Mesenchymal stem cell (in vitro differentiated cells and primary cell): Measurements from ENCODE around the gene ALDH1B1.

Experiments used
- DNase-seq: peaks from one replicate; pipeline ENCODE4 v3.0.0-alpha.2; 2013
- H2AFZ ChIP-seq: one replicate; pipeline ENCODE4 v1.6.1; 2013; ENCODE audit warnings: low read depth, mild to moderate bottlenecking, control low read depth, inconsistent platforms, low read length, moderate library complexity
- H2AK5ac ChIP-seq: 2 replicates; pipeline ENCODE4 v1.6.1; 2013; ENCODE audit warnings: low read length, moderate library complexity, mild to moderate bottlenecking, inconsistent platforms; ENCODE audit not compliant: severe bottlenecking
- H2BK120ac ChIP-seq: one replicate; pipeline ENCODE4 v1.6.1; 2013; ENCODE audit warnings: low read depth, mild to moderate bottlenecking, inconsistent platforms, low read length, moderate library complexity
- H2BK12ac ChIP-seq, 2 experiments: one replicate each; pipeline ENCODE4 v1.6.1; 2013; ENCODE audit warnings: inconsistent platforms in 2 of 2, low read length in 2 of 2, mild to moderate bottlenecking in 2 of 2, moderate library complexity in 2 of 2, control low read depth in 1 of 2
- H2BK15ac ChIP-seq: one replicate; pipeline ENCODE4 v1.6.1; 2013; ENCODE audit warnings: mild to moderate bottlenecking, low read depth, inconsistent platforms; ENCODE audit not compliant: poor library complexity, severe bottlenecking
- H2BK5ac ChIP-seq: 2 replicates; pipeline ENCODE4 v1.6.1; 2013; ENCODE audit warnings: low read depth, mild to moderate bottlenecking, low read length, control low read depth, inconsistent platforms; ENCODE audit not compliant: poor library complexity, severe bottlenecking
- H3K14ac ChIP-seq, 2 experiments: one replicate each; pipeline ENCODE4 v1.6.1; 2013; ENCODE audit warnings: inconsistent platforms in 2 of 2, low read length in 2 of 2, control low read depth in 1 of 2, mild to moderate bottlenecking in 1 of 2, moderate library complexity in 1 of 2
- H3K18ac ChIP-seq, 2 experiments: one replicate each; pipeline ENCODE4 v1.6.1; 2013; ENCODE audit warnings: inconsistent platforms in 2 of 2, low read length in 2 of 2, control low read depth in 1 of 2, low read depth in 1 of 2, mild to moderate bottlenecking in 1 of 2
- H3K23ac ChIP-seq, 2 experiments: one replicate each; pipeline ENCODE4 v1.6.1; 2013; ENCODE audit warnings: inconsistent platforms in 2 of 2, low read length in 2 of 2, mild to moderate bottlenecking in 2 of 2, moderate library complexity in 2 of 2, control low read depth in 1 of 2
- H3K27ac ChIP-seq: 2 replicates; pipeline ENCODE4 v1.5.1; 2013; ENCODE audit warnings: mild to moderate bottlenecking, moderate library complexity, low read length, control low read depth, inconsistent platforms; ENCODE audit not compliant: poor library complexity, severe bottlenecking
- H3K27me3 ChIP-seq, 2 experiments: 2 replicates each; pipeline versions ENCODE4 v1.6.1 to v1.7.0; 2013; ENCODE audit warnings: low read length in 2 of 2, mild to moderate bottlenecking in 2 of 2, moderate library complexity in 2 of 2, control low read depth in 1 of 2, inconsistent platforms in 1 of 2; ENCODE audit not compliant: control insufficient read depth in 1 of 2, insufficient read depth in 1 of 2
- H3K36me3 ChIP-seq, 2 experiments: 2 replicates each; pipeline versions ENCODE4 v1.6.1 to v1.7.0; 2013; ENCODE audit warnings: low read length in 2 of 2, control low read depth in 1 of 2, inconsistent platforms in 1 of 2, low read depth in 1 of 2, mild to moderate bottlenecking in 1 of 2; ENCODE audit not compliant: insufficient read depth in 2 of 2, control insufficient read depth in 1 of 2
- H3K4ac ChIP-seq, 2 experiments: one replicate each; pipeline ENCODE4 v1.6.1; 2013; ENCODE audit warnings: inconsistent platforms in 2 of 2, low read length in 2 of 2, mild to moderate bottlenecking in 2 of 2, moderate library complexity in 2 of 2, control low read depth in 1 of 2, low read depth in 1 of 2
- H3K4me1 ChIP-seq: 2 replicates; pipeline ENCODE4 v1.6.1; 2013; ENCODE audit warnings: low read depth, low read length, control low read depth; ENCODE audit not compliant: control insufficient read depth, insufficient read depth
- H3K4me2 ChIP-seq: 2 replicates; pipeline ENCODE4 v1.6.1; 2013; ENCODE audit warnings: low read length, mild to moderate bottlenecking, inconsistent platforms; ENCODE audit not compliant: poor library complexity, severe bottlenecking
- H3K4me3 ChIP-seq, 2 experiments: 2 replicates each; pipeline versions ENCODE4 v1.5.1 to v1.7.0; 2013; ENCODE audit warnings: low read length in 2 of 2, mild to moderate bottlenecking in 2 of 2, control low read depth in 1 of 2, low read depth in 1 of 2; ENCODE audit not compliant: insufficient read depth in 1 of 2
- H3K79me1 ChIP-seq: replicated peaks from 2 replicates; pipeline ENCODE4 v1.6.1; 2013; ENCODE audit warnings: mild to moderate bottlenecking, control low read depth, low read length, inconsistent platforms; ENCODE audit not compliant: poor library complexity, severe bottlenecking
- H3K9ac ChIP-seq: 2 replicates; pipeline ENCODE4 v1.7.0; 2013; ENCODE audit warnings: mild to moderate bottlenecking, low read length, moderate library complexity
- H3K9me3 ChIP-seq: 2 replicates; pipeline ENCODE4 v1.7.0; 2013; ENCODE audit warnings: mild to moderate bottlenecking, low read length; ENCODE audit not compliant: control insufficient read depth
- H4K8ac ChIP-seq: one replicate; pipeline ENCODE4 v1.6.1; 2013; ENCODE audit warnings: inconsistent platforms, mild to moderate bottlenecking, low read length, moderate library complexity
- H4K91ac ChIP-seq: one replicate; pipeline ENCODE4 v1.6.1; 2013; ENCODE audit warnings: mild to moderate bottlenecking, low read length, inconsistent platforms
- WGBS: methylation state at CpG from one replicate; pipeline ENCODE4 v1.1.7; 2013; ENCODE audit warnings: mixed read lengths; 5-methylcytosine and 5-hydroxymethylcytosine counted together

ALDH1B1 gene

GRCh38 chr9:38414040-38414723, 21.7 kb downstream of the ALDH1B1 start:
- H3K4ac ChIP-seq: no peak overlapping the region
- no peaks in the 10 kb centered on the region for H3K4me1 ChIP-seq
- H3K9me3 ChIP-seq: no peaks in the 10 kb centered on the region
- WGBS: 76% methylated on average over 22 of the region's 24 CpGs
- no peak overlapping the region for H3K18ac ChIP-seq
- peak overlapping the region in 1 of 2 experiments; percentile 19 for H3K4me3 ChIP-seq
- H3K79me1 ChIP-seq: no peaks in the 10 kb centered on the region
- H2AFZ ChIP-seq: no peak overlapping the region
- no peak overlapping the region for H2BK12ac ChIP-seq
- H3K27me3 ChIP-seq: peaks cover 43 to 73% of the 10 kb centered on the region in 2 experiments
- no peak overlapping the region for H3K14ac ChIP-seq
- H3K9ac ChIP-seq: no peak overlapping the region
- H3K27ac ChIP-seq: no peak overlapping the region
- DNase-seq: no peak
- H3K36me3 ChIP-seq: no peaks in the 10 kb centered on the region
- no peak overlapping the region for H2BK5ac ChIP-seq
- H2BK15ac ChIP-seq: no peak overlapping the region
- H2AK5ac ChIP-seq: no peak overlapping the region
- H4K91ac ChIP-seq: no peak overlapping the region
- no peak overlapping the region for H2BK120ac ChIP-seq
- H4K8ac ChIP-seq: no peak overlapping the region
- no peak overlapping the region for H3K23ac ChIP-seq
- H3K4me2 ChIP-seq: no peak overlapping the region

GRCh38 chr9:38415856-38416255, 23.4 kb downstream of the ALDH1B1 start:
- Histone ChIP-seq H3K9ac (no peak overlapping the region), H2BK5ac (no peak overlapping the region), H2BK120ac (no peak overlapping the region), H3K27ac (no peak overlapping the region), H2AFZ (no peak overlapping the region), H3K4ac (no peak overlapping the region), H3K27me3 (peaks cover 43 to 69% of the 10 kb centered on the region in 2 experiments), H4K91ac (no peak overlapping the region), H3K23ac (no peak overlapping the region), H3K79me1 (no peaks in the 10 kb centered on the region), H2BK12ac (no peak overlapping the region), H3K18ac (no peak overlapping the region), H3K4me2 (no peak overlapping the region), H2AK5ac (no peak overlapping the region), H2BK15ac (no peak overlapping the region), H3K4me1 (no peaks in the 10 kb centered on the region), H3K4me3 (no peak overlapping the region), H3K14ac (no peak overlapping the region), H4K8ac (no peak overlapping the region), H3K9me3 (no peaks in the 10 kb centered on the region), H3K36me3 (no peaks in the 10 kb centered on the region)
- WGBS: 87% methylated on average over 8 of the region's 8 CpGs
- DNase-seq: no peak

GRCh38 chr9:38416461-38416860, 24.0 kb downstream of the ALDH1B1 start:
- Histone ChIP-seq H2BK12ac (no peak overlapping the region), H3K9me3 (no peaks in the 10 kb centered on the region), H2AK5ac (no peak overlapping the region), H3K23ac (no peak overlapping the region), H2BK5ac (no peak overlapping the region), H3K36me3 (no peaks in the 10 kb centered on the region), H3K4me3 (no peak overlapping the region), H3K27me3 (peaks cover 43 to 63% of the 10 kb centered on the region in 2 experiments), H4K8ac (no peak overlapping the region), H3K4ac (no peak overlapping the region), H3K79me1 (no peaks in the 10 kb centered on the region), H3K4me1 (no peaks in the 10 kb centered on the region), H2AFZ (no peak overlapping the region), H2BK120ac (no peak overlapping the region), H4K91ac (no peak overlapping the region), H3K14ac (no peak overlapping the region), H3K27ac (no peak overlapping the region), H3K18ac (no peak overlapping the region), H3K9ac (no peak overlapping the region), H2BK15ac (no peak overlapping the region), H3K4me2 (no peak overlapping the region)
- DNase-seq: no peak
- WGBS: 71% methylated on average over 2 of the region's 4 CpGs

- H3K4me2 ChIP-seq: no peak overlapping the region
- H3K23ac ChIP-seq: no peak overlapping the region
- no peak overlapping the region for H3K27ac ChIP-seq
- no peak overlapping the region for H2BK12ac ChIP-seq
- H3K9me3 ChIP-seq: no peaks in the 10 kb centered on the region
- H3K18ac ChIP-seq: no peak overlapping the region
- peaks cover 3% of the 10 kb centered on the region for H3K4me1 ChIP-seq
- peaks cover 40 to 60% of the 10 kb centered on the region in 2 experiments for H3K27me3 ChIP-seq
- no peak overlapping the region for H2BK15ac ChIP-seq
- H2AFZ ChIP-seq: no peak overlapping the region
- no peak overlapping the region for H4K8ac ChIP-seq
- H3K4me3 ChIP-seq: no peak overlapping the region
- no peak overlapping the region for H4K91ac ChIP-seq
- H2BK5ac ChIP-seq: peak overlapping the region; percentile 22
- H3K4ac ChIP-seq: no peak overlapping the region
- no peak overlapping the region for H3K14ac ChIP-seq
- H2AK5ac ChIP-seq: no peak overlapping the region
- no peaks in the 10 kb centered on the region for H3K36me3 ChIP-seq
- DNase-seq: peak; percentile 13
- no peaks in the 10 kb centered on the region for H3K79me1 ChIP-seq
- no peak overlapping the region for H3K9ac ChIP-seq
- 73% methylated on average over 8 of the region's 8 CpGs for WGBS
- H2BK120ac ChIP-seq: no peak overlapping the region
Measured at GRCh38 chr9:38417003-38417945, 24.8 kb downstream of the ALDH1B1 start.
